D341Med (cell line): ENCODE results near the gene C16orf46.

Experiments used
- DNase-seq: peaks from one replicate; pipeline ENCODE4 v3.0.0; 2012; ENCODE audit warnings: low spot score

Gene C16orf46

DNA sequence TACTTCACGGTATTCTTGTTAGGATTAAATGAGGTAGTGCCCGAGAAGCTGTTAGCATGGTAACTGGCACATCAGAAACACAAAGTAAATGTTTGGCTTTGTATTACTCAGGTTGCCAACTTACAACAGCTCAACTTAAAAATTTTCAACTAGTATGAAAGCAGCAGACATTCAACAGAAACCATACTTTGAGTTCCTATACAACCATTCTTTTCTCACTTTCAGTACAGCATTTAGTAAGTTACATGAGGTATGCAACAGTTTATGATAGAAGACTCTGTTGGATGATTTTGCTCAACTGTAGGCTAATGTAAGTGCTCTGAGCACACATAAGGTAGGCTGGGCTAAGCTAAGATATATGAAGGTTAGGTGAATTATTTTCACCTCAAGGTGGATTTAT, 62.4 kb downstream of the C16orf46 start:
- no peak for DNase-seq

DNA sequence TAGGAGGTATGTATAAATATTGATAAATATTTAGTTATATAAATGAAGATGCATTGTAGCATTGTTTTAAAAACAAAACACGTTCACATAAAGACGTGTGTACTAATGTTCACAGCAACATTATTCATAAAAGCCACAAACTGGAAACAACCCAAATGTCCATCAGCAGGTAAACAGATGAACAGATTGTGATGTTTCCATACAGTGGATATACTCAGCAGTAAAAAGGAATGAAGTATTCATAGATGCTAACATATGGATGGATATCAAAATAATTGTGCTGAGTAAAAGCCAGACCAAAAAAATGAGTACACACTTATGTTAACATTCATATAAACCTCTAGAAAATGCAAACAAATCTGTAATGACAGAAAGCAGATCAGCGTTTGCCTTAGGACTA, 64.1 kb downstream of the C16orf46 start:
- no peak for DNase-seq
